PC-9 (cell line): Measurements from ENCODE around the gene MYH11. TPM values are rescaled to one million over a fixed set of nuclear protein-coding genes. Genes with fewer than 3 reads are reported as not detected.
A peak's percentile ranks its signal among the peaks of the same experiment; 100 is the strongest.

ENCODE experiments used
- BruUV-seq: library from RNA; stranded (reverse); fragments of 400-500 nt; replicated peaks from 2 replicates; lab custom pipeline; 2021; lab: Mats Ljungman, UMichigan
- CTCF ChIA-PET: fragments of 300-600 bp; sonication (Branson Sonifier 250); formaldehyde crosslinking; loops from one replicate; lab custom pipeline; 2022; ENCODE audit warnings: antibody characterized with exemption; lab: Charles Lee
- POLR2A ChIA-PET: fragments of 300-600 bp; sonication (Branson Sonifier 250); formaldehyde crosslinking; loops from one replicate; lab custom pipeline; 2022; ENCODE audit warnings: antibody characterized with exemption; ENCODE audit not compliant: unreplicated experiment; lab: Charles Lee
- DNase-seq, 2 experiments: peaks; one replicate each; pipeline versions ENCODE4 v3.0.0 to v3.0.0-alpha.2; 2015 to 2022; ENCODE audit warnings: mixed read lengths in 1 of 2
- H2AFZ ChIP-seq: fragments of 200-600 bp; sonication (generic); 2 replicates; pipeline ENCODE4 v1.8.1; 2017; ENCODE audit warnings: antibody characterized with exemption
- H3F3A ChIP-seq: fragments of 200-600 bp; sonication (generic); 2 replicates; pipeline ENCODE4 v1.8.1; 2017; ENCODE audit warnings: antibody characterized with exemption, mild to moderate bottlenecking, low read depth; ENCODE audit not compliant: insufficient read depth
- H3K27ac ChIP-seq: fragments of 200-600 bp; sonication (generic); 2 replicates; pipeline ENCODE4 v1.6.1; 2016; ENCODE audit warnings: mixed run types
- H3K27me3 ChIP-seq: fragments of 200-600 bp; sonication (generic); 2 replicates; pipeline ENCODE4 v1.6.1; 2016; ENCODE audit warnings: low read depth, mixed run types; ENCODE audit not compliant: insufficient read depth
- H3K36me3 ChIP-seq: fragments of 200-600 bp; sonication (generic); 2 replicates; pipeline ENCODE4 v1.6.1; 2016; ENCODE audit warnings: low read depth, mixed run types
- H3K4me1 ChIP-seq: fragments of 200-600 bp; sonication (generic); replicated peaks from 2 replicates; pipeline ENCODE4 v1.6.1; 2016; ENCODE audit warnings: mixed run types; ENCODE audit not compliant: insufficient read depth
- H3K4me2 ChIP-seq: fragments of 200-600 bp; sonication (generic); 2 replicates; pipeline ENCODE4 v1.6.1; 2017; ENCODE audit warnings: mixed run types
- H3K4me3 ChIP-seq: fragments of 200-600 bp; sonication (generic); 2 replicates; pipeline ENCODE4 v1.6.1; 2016; ENCODE audit warnings: mixed run types
- H3K79me2 ChIP-seq: fragments of 200-600 bp; sonication (generic); 2 replicates; pipeline ENCODE4 v1.6.1; 2017; ENCODE audit warnings: low read depth, mixed run types
- H3K9me2 ChIP-seq: fragments of 200-600 bp; sonication (generic); 2 replicates; pipeline ENCODE4 v1.8.1; 2017; ENCODE audit warnings: mild to moderate bottlenecking; ENCODE audit not compliant: insufficient read depth
- H3K9me3 ChIP-seq: fragments of 200-600 bp; sonication (generic); 2 replicates; pipeline ENCODE4 v1.8.1; 2016; ENCODE audit warnings: low read depth; ENCODE audit not compliant: insufficient read depth
- H4K20me1 ChIP-seq: fragments of 200-600 bp; sonication (generic); 2 replicates; pipeline ENCODE4 v1.8.1; 2017; ENCODE audit not compliant: insufficient read depth
- CTCF ChIP-seq: fragments of 200-600 bp; sonication (generic); conservative IDR thresholded peaks from 2 replicates; pipeline ENCODE4 v1.6.1; 2017; ENCODE audit warnings: mixed run types, antibody characterized with exemption, mild to moderate bottlenecking, moderate library complexity
- EZH2 ChIP-seq: fragments of 200-600 bp; sonication (generic); IDR thresholded peaks from 2 replicates; pipeline ENCODE4 v1.8.0; 2017; ENCODE audit warnings: antibody characterized with exemption, low read depth
- intact Hi-C: fragments of 100-400 bp; cut with micrococcal nuclease; formaldehyde crosslinking; loops from one replicate; pipeline ENCODE4 v1.10.0; 2022; ENCODE audit not compliant: unreplicated experiment
- total RNA-seq: library from RNA; stranded (reverse); gene quantifications from 2 replicates; pipeline ENCODE4 v1.2.3, GENCODE V29; 2021

Gene MYH11
- total RNA-seq, 1 experiment from 2014 or later, result 0.11 TPM

DNA sequence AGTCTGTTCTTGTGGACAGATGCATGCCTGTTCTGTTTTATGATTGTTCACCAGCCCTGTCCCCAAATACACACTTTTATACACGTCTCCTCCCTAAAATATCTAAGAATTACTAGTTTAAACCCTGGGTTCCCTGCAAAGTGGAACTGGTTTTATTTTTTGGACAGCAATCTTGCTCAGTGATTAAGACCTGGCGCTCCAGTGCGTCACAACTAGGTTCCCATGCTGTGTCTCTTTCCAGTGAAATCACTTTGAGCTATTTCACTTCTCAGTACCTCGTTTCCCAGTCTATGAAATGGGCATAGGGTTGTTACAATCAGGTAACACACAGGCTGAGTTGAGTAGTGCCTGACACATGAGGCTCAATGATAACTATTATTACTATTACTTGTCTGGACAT is 30.5 kb upstream of the MYH11 start:
- CTCF ChIA-PET, result interaction anchor here (0.6 to 0.7 kb wide), 4 partner anchors 11 to 131 kb away, joined by 3 to 7 read pairs (median 5); no protein-coding TSS in a partner anchor
- peak overlapping the region; percentile 90 for H3K4me3 ChIP-seq
- H3K9me3 ChIP-seq, result no peaks in the 10 kb centered on the region
- peaks cover 59% of the 10 kb centered on the region for H3K79me2 ChIP-seq
- BruUV-seq, result no TSS peak
- no peak overlapping the region for H2AFZ ChIP-seq
- TF ChIP-seq CTCF (no peak), EZH2 (no peak)
- H3K9me2 ChIP-seq, result no peaks in the 10 kb centered on the region
- peaks cover 8% of the 10 kb centered on the region; the same call in 1 of the 2 replicates for H3F3A ChIP-seq
- peaks cover 30% of the 10 kb centered on the region for H3K4me1 ChIP-seq
- H3K36me3 ChIP-seq, result peaks cover 14% of the 10 kb centered on the region
- DNase-seq, result no peak
- peak overlapping the region; percentile 65 for H3K27ac ChIP-seq
- H4K20me1 ChIP-seq, result no peaks in the 10 kb centered on the region
- H3K27me3 ChIP-seq, result no peaks in the 10 kb centered on the region
- H3K4me2 ChIP-seq, result peak overlapping the region; percentile 87
- POLR2A ChIA-PET, result interaction anchor here (0.6 to 1.6 kb wide), 5 partner anchors 13 to 111 kb away, joined by 3 to 14 read pairs (median 5); no protein-coding TSS in a partner anchor
- intact Hi-C loops, result no loop called here

- intact Hi-C loops, result no loop called here
- Histone ChIP-seq H3K9me3 (no peaks in the 10 kb centered on the region), H3K79me2 (peaks cover 68% of the 10 kb centered on the region), H3K4me3 (no peak overlapping the region), H3K27ac (peak overlapping the region; percentile 44), H3K27me3 (no peaks in the 10 kb centered on the region), H4K20me1 (no peaks in the 10 kb centered on the region), H3K36me3 (peaks cover 25% of the 10 kb centered on the region), H2AFZ (no peak overlapping the region), H3K4me1 (peaks cover 36% of the 10 kb centered on the region), H3F3A (peaks cover 18% of the 10 kb centered on the region; the same call in 1 of the 2 replicates), H3K4me2 (peak overlapping the region; percentile 87), H3K9me2 (no peaks in the 10 kb centered on the region)
- CTCF ChIA-PET, result no interaction called here
- no peak for DNase-seq
- POLR2A ChIA-PET, result interaction anchor here (0.6 to 0.8 kb wide), 2 partner anchors 14 to 44 kb away, joined by 4 to 10 read pairs; no protein-coding TSS in a partner anchor
- TSS peak; percentile 69 for BruUV-seq
- no peak for TF ChIP-seq CTCF
- no peak for TF ChIP-seq EZH2
Measured at GRCh38 chr16:15886078-15886477, 29.2 kb upstream of the MYH11 start.

DNA sequence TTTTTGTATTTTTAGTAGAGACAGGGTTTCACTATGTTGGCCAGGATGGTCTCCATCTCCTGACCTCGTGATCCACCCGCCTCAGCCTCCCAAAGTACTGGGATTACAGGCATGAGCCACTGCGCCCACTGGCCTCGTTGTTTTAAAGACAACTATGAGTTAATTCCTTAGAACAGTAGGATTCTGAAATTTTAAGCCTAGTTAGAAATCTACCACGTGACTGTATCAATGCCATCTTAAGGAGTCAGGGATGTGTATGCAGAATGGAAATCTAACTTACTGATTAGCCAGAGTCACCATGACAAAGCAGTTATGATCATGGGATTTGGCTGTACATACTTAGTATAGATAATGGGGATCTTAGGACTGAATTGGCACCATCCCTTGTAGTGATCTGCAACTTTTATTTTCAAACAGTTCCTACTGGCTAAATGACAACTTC is 28.8 kb upstream of the MYH11 start:
- Histone ChIP-seq H3K4me3 (no peak overlapping the region), H3K9me3 (no peaks in the 10 kb centered on the region), H3K4me2 (peak overlapping the region; percentile 87), H3K9me2 (no peaks in the 10 kb centered on the region), H3K27ac (peak overlapping the region; percentile 44), H3K79me2 (peaks cover 72% of the 10 kb centered on the region), H3K4me1 (peaks cover 41% of the 10 kb centered on the region), H4K20me1 (no peaks in the 10 kb centered on the region), H2AFZ (no peak overlapping the region), H3K36me3 (peaks cover 30% of the 10 kb centered on the region), H3K27me3 (no peaks in the 10 kb centered on the region), H3F3A (peaks cover 20% of the 10 kb centered on the region; the same call in 1 of the 2 replicates)
- BruUV-seq, result no TSS peak
- ChIA-PET CTCF (interaction anchor here (1.1 kb wide), 1 partner anchor 43 kb away, joined by 3 read pairs; no protein-coding TSS in a partner anchor), POLR2A (interaction anchor here (0.6 to 0.8 kb wide), 3 partner anchors 14 to 71 kb away, joined by 3 to 10 read pairs (median 4); no protein-coding TSS in a partner anchor)
- TF ChIP-seq CTCF (no peak), EZH2 (no peak)
- intact Hi-C loops, result no loop called here
- DNase-seq, result no peak
